Stimulated activated CD8-positive, alpha-beta memory T cell treated with anti-CD3 and anti-CD28 coated beads, Interleukin-7, amount 100 ng/mL, for 48 hours (primary cell): ENCODE results near the gene HIP1R.

Experiments
- DNase-seq, 2 donors: peaks; one replicate each; pipeline ENCODE4 v3.0.0-alpha.2; 2020; ENCODE audit warnings: low read depth in 1 of 2; ENCODE audit errors: extremely low read depth in 1 of 2

Gene HIP1R

GRCh38 chr12:122860040-122860853 lies 25.0 kb downstream of the HIP1R start:
- DNase-seq = peak; percentile 48 to 57

GRCh38 chr12:122860854-122861586 lies 25.8 kb downstream of the HIP1R start:
- no peak for DNase-seq

GRCh38 chr12:122861587-122861970 lies 26.3 kb downstream of the HIP1R start:
- no peak for DNase-seq

GRCh38 chr12:122862110-122862634 lies 26.9 kb downstream of the HIP1R start:
- DNase-seq = no peak

GRCh38 chr12:122862872-122863701 lies 27.8 kb downstream of the HIP1R start:
- DNase-seq = no peak

GRCh38 chr12:122864894-122865253 lies 29.6 kb downstream of the HIP1R start:
- DNase-seq = no peak

- no peak for DNase-seq
Measured at GRCh38 chr12:122865268-122866231, 30.3 kb downstream of the HIP1R start.

- DNase-seq = no peak
Measured at GRCh38 chr12:122866379-122866778, 31.1 kb downstream of the HIP1R start.

GRCh38 chr12:122866950-122867607 lies 31.8 kb downstream of the HIP1R start:
- DNase-seq = no peak

- no peak for DNase-seq
Measured at GRCh38 chr12:122867691-122868461, 32.6 kb downstream of the HIP1R start.

GRCh38 chr12:122868471-122869177 lies 33.4 kb downstream of the HIP1R start:
- no peak for DNase-seq

- no peak for DNase-seq
Measured at GRCh38 chr12:122869207-122869973, 34.1 kb downstream of the HIP1R start.

- no peak for DNase-seq
Measured at GRCh38 chr12:122870163-122870842, 35.0 kb downstream of the HIP1R start.

- no peak for DNase-seq
Measured at GRCh38 chr12:122870867-122871664, 35.8 kb downstream of the HIP1R start.

GRCh38 chr12:122871851-122872780 lies 36.9 kb downstream of the HIP1R start:
- peak; percentile 53 to 62 for DNase-seq
